Keratinocyte (primary cell): Measurements from ENCODE around the gene GANAB. TPM values are rescaled to one million over a fixed set of nuclear protein-coding genes. Genes with fewer than 3 reads are reported as not detected.
A peak's percentile ranks its signal among the peaks of the same experiment; 100 is the strongest.

Source experiments
- DNase-seq: peaks from one replicate; pipeline ENCODE4 v3.0.0-alpha.2; 2011; ENCODE audit warnings: low read depth, missing footprints, low spot score
- FAIRE-seq: peaks from 2 replicates; lab custom pipeline; 2011; peaks lifted over from hg19 to GRCh38; lab: Jason Lieb, UNC
- H2AFZ ChIP-seq: 2 replicates; pipeline ENCODE4 v1.6.0; 2012; ENCODE audit warnings: low read length, control low read depth, inconsistent platforms; ENCODE audit not compliant: control insufficient read depth
- H3K27ac ChIP-seq: 2 replicates; pipeline ENCODE4 v1.5.1; 2011; ENCODE audit warnings: low read length; ENCODE audit not compliant: control insufficient read depth, insufficient read depth
- H3K27me3 ChIP-seq: 3 replicates; pipeline ENCODE4 v1.6.0; 2011; ENCODE audit warnings: low read length; ENCODE audit not compliant: control insufficient read depth, insufficient read depth; ENCODE audit errors: extremely low read depth
- H3K36me3 ChIP-seq, 2 experiments: 2 replicates in 1 of 2; 3 replicates in 1 of 2; pipeline ENCODE4 v1.5.1; 2011; ENCODE audit warnings: low read length in 2 of 2, mild to moderate bottlenecking in 1 of 2; ENCODE audit not compliant: control insufficient read depth in 2 of 2, insufficient read depth in 2 of 2; ENCODE audit errors: extremely low read depth in 1 of 2
- H3K4me1 ChIP-seq: 3 replicates; pipeline ENCODE4 v1.5.1; 2011; ENCODE audit warnings: low read length; ENCODE audit not compliant: control insufficient read depth, insufficient read depth; ENCODE audit errors: extremely low read depth
- H3K4me2 ChIP-seq: 3 replicates; pipeline ENCODE4 v1.6.0; 2011; ENCODE audit warnings: low read depth, low read length; ENCODE audit not compliant: control insufficient read depth, insufficient read depth; ENCODE audit errors: extremely low read depth
- H3K4me3 ChIP-seq, 3 experiments: fragments of 200-600 bp in 1 of 3; sonication (generic) in 1 of 3; 2 replicates in 2 of 3; 3 replicates in 1 of 3; pipeline ENCODE4 v1.5.1; 2011 to 2016; ENCODE audit warnings: low read length in 3 of 3, mild to moderate bottlenecking in 3 of 3, control low read depth in 2 of 3, inconsistent platforms in 1 of 3, low read depth in 1 of 3, mixed read lengths in 1 of 3, mixed run types in 1 of 3, moderate library complexity in 1 of 3; ENCODE audit not compliant: control insufficient read depth in 2 of 3, insufficient read depth in 2 of 3; ENCODE audit errors: extremely low read depth in 1 of 3
- H3K79me2 ChIP-seq: 2 replicates; pipeline ENCODE4 v1.6.0; 2012; ENCODE audit warnings: low read length; ENCODE audit not compliant: control insufficient read depth, insufficient read depth
- H3K9ac ChIP-seq: 3 replicates; pipeline ENCODE4 v1.6.0; 2011; ENCODE audit warnings: low read length; ENCODE audit not compliant: control insufficient read depth, insufficient read depth; ENCODE audit errors: extremely low read depth
- H3K9me1 ChIP-seq: 3 replicates; pipeline ENCODE4 v1.6.0; 2011; ENCODE audit warnings: low read length; ENCODE audit not compliant: control insufficient read depth, insufficient read depth; ENCODE audit errors: extremely low read depth
- H3K9me3 ChIP-seq: 2 replicates; pipeline ENCODE4 v1.5.1; 2012; ENCODE audit warnings: low read depth, low read length; ENCODE audit not compliant: control insufficient read depth
- H4K20me1 ChIP-seq: 3 replicates; pipeline ENCODE4 v1.6.0; 2011; ENCODE audit warnings: low read length; ENCODE audit not compliant: control insufficient read depth, insufficient read depth; ENCODE audit errors: extremely low read depth
- EZH2 ChIP-seq: IDR thresholded peaks from one replicate; pipeline ENCODE4 v1.6.1; 2012; ENCODE audit warnings: inconsistent platforms, mild to moderate bottlenecking, low read length, moderate library complexity
- dilution Hi-C: fragments of 300-500 bp; cut with MboI; formaldehyde crosslinking; loops from one replicate; pipeline ENCODE4 v1.7.0; 2020; ENCODE audit warnings: low sequenced_read_pairs; ENCODE audit not compliant: extremely low pct_ligation_motif_present
- polyA plus RNA-seq, 5 experiments: library from polyadenylated mRNA; depleted of rRNA in 3 of 5; stranded (reverse) in 3 of 5; stranded (forward) in 1 of 5; unstranded in 1 of 5; fragments of >200 nt; gene quantifications; 1 replicate in 1 of 5; 2 replicates in 3 of 5; 3 replicates in 1 of 5; pipeline versions ENCODE4 v1.2.1 to v1.2.3, GENCODE V29; 2011 to 2012; ENCODE audit warnings: missing spikeins in 2 of 5, low read depth in 1 of 5, low replicate concordance in 1 of 5
- TF ChIP-seq, protein P1 (sequence below), 3 experiments: IDR thresholded peaks in 1 of 3; conservative IDR thresholded peaks in 1 of 3; optimal IDR thresholded peaks in 1 of 3; 2 replicates in 2 of 3; 3 replicates in 1 of 3; pipeline versions ENCODE3 to v1.5.1; 2011; ENCODE audit warnings: low read length in 3 of 3, mild to moderate bottlenecking in 3 of 3, moderate library complexity in 2 of 3, control low read depth in 1 of 3, inconsistent platforms in 1 of 3; ENCODE audit not compliant: insufficient read depth in 2 of 3; ENCODE audit errors: extremely low read depth in 1 of 3

The GANAB gene
- polyA plus RNA-seq, 1 donor (not counting 4 experiments of a cell fraction or from before 2014, with no cell fraction given): 153 TPM

DNA sequence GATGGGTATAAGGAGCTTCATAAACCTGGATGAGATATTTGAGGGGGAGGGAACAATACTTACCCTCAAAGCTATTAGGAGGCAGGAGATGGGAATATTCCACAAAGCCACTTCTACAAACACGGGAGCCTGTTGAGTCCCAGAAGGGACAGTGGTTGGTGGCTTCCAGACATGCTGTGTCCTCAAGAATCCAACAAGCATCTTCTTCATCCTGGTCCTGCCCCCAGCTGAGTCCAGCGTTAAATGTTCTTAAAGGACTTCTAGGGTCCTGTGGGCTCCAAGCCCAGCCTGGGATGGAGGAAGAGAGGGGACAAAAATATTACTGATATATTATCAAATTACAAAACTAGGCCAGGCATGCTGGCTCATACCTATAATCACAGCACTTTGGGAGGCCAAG is 21.0 kb upstream of the GANAB start:
- H4K20me1 ChIP-seq: peaks cover 4% of the 10 kb centered on the region
- H2AFZ ChIP-seq: no peak overlapping the region
- FAIRE-seq: no peak
- H3K9ac ChIP-seq: no peak overlapping the region
- H3K79me2 ChIP-seq: peaks cover 57% of the 10 kb centered on the region
- no peak for TF ChIP-seq EZH2
- TF ChIP-seq, protein P1, sequence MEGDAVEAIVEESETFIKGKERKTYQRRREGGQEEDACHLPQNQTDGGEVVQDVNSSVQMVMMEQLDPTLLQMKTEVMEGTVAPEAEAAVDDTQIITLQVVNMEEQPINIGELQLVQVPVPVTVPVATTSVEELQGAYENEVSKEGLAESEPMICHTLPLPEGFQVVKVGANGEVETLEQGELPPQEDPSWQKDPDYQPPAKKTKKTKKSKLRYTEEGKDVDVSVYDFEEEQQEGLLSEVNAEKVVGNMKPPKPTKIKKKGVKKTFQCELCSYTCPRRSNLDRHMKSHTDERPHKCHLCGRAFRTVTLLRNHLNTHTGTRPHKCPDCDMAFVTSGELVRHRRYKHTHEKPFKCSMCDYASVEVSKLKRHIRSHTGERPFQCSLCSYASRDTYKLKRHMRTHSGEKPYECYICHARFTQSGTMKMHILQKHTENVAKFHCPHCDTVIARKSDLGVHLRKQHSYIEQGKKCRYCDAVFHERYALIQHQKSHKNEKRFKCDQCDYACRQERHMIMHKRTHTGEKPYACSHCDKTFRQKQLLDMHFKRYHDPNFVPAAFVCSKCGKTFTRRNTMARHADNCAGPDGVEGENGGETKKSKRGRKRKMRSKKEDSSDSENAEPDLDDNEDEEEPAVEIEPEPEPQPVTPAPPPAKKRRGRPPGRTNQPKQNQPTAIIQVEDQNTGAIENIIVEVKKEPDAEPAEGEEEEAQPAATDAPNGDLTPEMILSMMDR (optimal IDR thresholded peaks at IDR 0.05 in 1 of 3, IDR thresholded peaks at IDR 0.05 in 1 of 3, conservative IDR thresholded peaks at IDR 0.05 in 1 of 3; ENCODE audit: extremely low read depth in 1 of 3, insufficient read depth in 2 of 3, low read length in 3 of 3): no peak
- DNase-seq: no peak
- H3K36me3 ChIP-seq: peaks cover 20 to 37% of the 10 kb centered on the region in 2 experiments
- H3K27me3 ChIP-seq: no peaks in the 10 kb centered on the region
- dilution Hi-C loops: no loop called here
- peak overlapping the region; percentile 95 for H3K4me2 ChIP-seq
- H3K9me3 ChIP-seq: no peaks in the 10 kb centered on the region
- no peak overlapping the region for H3K4me3 ChIP-seq
- H3K27ac ChIP-seq: no peak overlapping the region
- H3K4me1 ChIP-seq: peaks cover 25% of the 10 kb centered on the region
- H3K9me1 ChIP-seq: no peaks in the 10 kb centered on the region

DNA sequence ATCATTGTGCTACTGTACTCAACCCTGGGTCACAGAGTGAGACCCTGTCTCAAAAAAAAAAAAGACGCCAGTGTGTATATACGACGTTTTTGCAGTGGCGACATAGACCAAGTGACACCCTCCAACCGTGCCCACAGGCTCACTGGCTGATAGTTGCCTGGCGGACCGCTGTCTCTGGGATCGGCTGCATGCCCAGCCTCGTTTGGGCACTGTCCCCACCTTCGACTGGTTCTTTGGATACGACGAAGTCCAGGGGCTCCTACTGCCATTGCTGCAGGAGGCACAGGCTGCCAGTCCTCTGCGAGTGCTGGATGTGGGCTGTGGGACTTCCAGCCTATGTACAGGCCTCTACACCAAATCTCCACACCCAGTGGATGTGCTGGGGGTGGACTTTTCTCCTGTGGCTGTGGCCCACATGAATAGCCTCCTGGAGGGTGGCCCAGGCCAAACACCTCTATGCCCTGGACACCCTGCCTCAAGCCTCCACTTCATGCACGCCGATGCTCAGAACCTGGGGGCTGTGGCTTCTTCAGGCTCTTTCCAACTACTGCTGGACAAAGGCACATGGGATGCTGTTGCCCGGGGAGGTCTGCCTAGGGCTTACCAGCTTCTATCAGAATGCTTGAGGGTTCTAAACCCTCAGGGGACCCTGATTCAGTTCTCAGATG is 20.0 kb upstream of the GANAB start:
- Histone ChIP-seq H3K4me3 (peak overlapping the region; percentile 93 to 97 (median 95)), H3K9me3 (no peaks in the 10 kb centered on the region), H3K9ac (peak overlapping the region; percentile 95), H3K36me3 (peaks cover 23 to 37% of the 10 kb centered on the region in 2 experiments), H3K27ac (peak overlapping the region; percentile 86), H3K79me2 (peaks cover 48% of the 10 kb centered on the region), H3K4me2 (peak overlapping the region; percentile 95), H3K4me1 (peaks cover 25% of the 10 kb centered on the region), H4K20me1 (peaks cover 4% of the 10 kb centered on the region), H3K9me1 (no peaks in the 10 kb centered on the region), H3K27me3 (no peaks in the 10 kb centered on the region), H2AFZ (no peak overlapping the region)
- dilution Hi-C loops: no loop called here
- DNase-seq: no peak
- no peak for FAIRE-seq
- TF ChIP-seq, protein P1 (optimal IDR thresholded peaks at IDR 0.05 in 1 of 3, IDR thresholded peaks at IDR 0.05 in 1 of 3, conservative IDR thresholded peaks at IDR 0.05 in 1 of 3; ENCODE audit: extremely low read depth in 1 of 3, insufficient read depth in 2 of 3, low read length in 3 of 3): no peak
- TF ChIP-seq EZH2: no peak
